DND-41 (cell line): ENCODE data around the gene YWHAG.

Experiments used
- ATAC-seq: fragments of 200-7000 bp; cut with Tn5 transposase; 3 replicates; pipeline ENCODE4 v1.9.1; 2021; ENCODE audit warnings: low read depth; ENCODE audit not compliant: insufficient read depth
- DNase-seq: peaks from one replicate; pipeline ENCODE4 v3.0.0-alpha.2; 2020
- H2AFZ ChIP-seq: 2 replicates; pipeline ENCODE4 v1.6.0; 2012; ENCODE audit warnings: low read depth, low read length
- H3K27ac ChIP-seq: 2 replicates; pipeline ENCODE4 v1.5.1; 2012; ENCODE audit warnings: low read length, inconsistent platforms
- H3K27me3 ChIP-seq: fragments of 200-600 bp; sonication (generic); 2 replicates; pipeline ENCODE4 v1.6.0; 2012; ENCODE audit warnings: low read length, mild to moderate bottlenecking, inconsistent platforms; ENCODE audit not compliant: insufficient read depth, poor library complexity
- H3K36me3 ChIP-seq: 2 replicates; pipeline ENCODE4 v1.5.1; 2012; ENCODE audit warnings: low read length, inconsistent platforms; ENCODE audit not compliant: insufficient read depth
- H3K4me1 ChIP-seq: 2 replicates; pipeline ENCODE4 v1.5.1; 2012; ENCODE audit warnings: mild to moderate bottlenecking, low read length; ENCODE audit not compliant: insufficient read depth
- H3K4me2 ChIP-seq: 2 replicates; pipeline ENCODE4 v1.6.0; 2012; ENCODE audit warnings: mild to moderate bottlenecking, moderate library complexity, low read length, inconsistent platforms; ENCODE audit not compliant: insufficient read depth
- H3K4me3 ChIP-seq, 2 experiments: fragments of 200-600 bp in 1 of 2; shearing (Covaris generic) in 1 of 2; 2 replicates each; pipeline ENCODE4 v1.5.1; 2012 to 2016; ENCODE audit warnings: inconsistent platforms in 2 of 2, low read length in 2 of 2, mild to moderate bottlenecking in 2 of 2, low read depth in 1 of 2, moderate library complexity in 1 of 2
- H3K79me2 ChIP-seq: 2 replicates; pipeline ENCODE4 v1.6.0; 2012; ENCODE audit warnings: low read length, inconsistent platforms; ENCODE audit not compliant: insufficient read depth
- H3K9ac ChIP-seq: 2 replicates; pipeline ENCODE4 v1.6.0; 2012; ENCODE audit warnings: low read depth, mild to moderate bottlenecking, inconsistent platforms, low read length, moderate library complexity
- H3K9me3 ChIP-seq: 2 replicates; pipeline ENCODE4 v1.5.1; 2012; ENCODE audit warnings: low read length, moderate library complexity, mild to moderate bottlenecking, inconsistent platforms; ENCODE audit not compliant: insufficient read depth, severe bottlenecking
- H4K20me1 ChIP-seq: 2 replicates; pipeline ENCODE4 v1.6.0; 2012; ENCODE audit warnings: low read length; ENCODE audit not compliant: insufficient read depth
- EZH2 ChIP-seq: IDR thresholded peaks from 3 replicates; pipeline ENCODE4 v1.6.1; 2012; ENCODE audit warnings: borderline replicate concordance, low read depth, mild to moderate bottlenecking, moderate library complexity, low read length, inconsistent platforms; ENCODE audit not compliant: severe bottlenecking
- TF ChIP-seq, protein P1 (sequence below): IDR thresholded peaks from 2 replicates; pipeline ENCODE4 v1.5.1; 2012; ENCODE audit warnings: borderline replicate concordance, low read length, moderate library complexity, mild to moderate bottlenecking; ENCODE audit not compliant: poor library complexity, severe bottlenecking; ENCODE audit errors: extremely low read depth

The YWHAG gene

DNA sequence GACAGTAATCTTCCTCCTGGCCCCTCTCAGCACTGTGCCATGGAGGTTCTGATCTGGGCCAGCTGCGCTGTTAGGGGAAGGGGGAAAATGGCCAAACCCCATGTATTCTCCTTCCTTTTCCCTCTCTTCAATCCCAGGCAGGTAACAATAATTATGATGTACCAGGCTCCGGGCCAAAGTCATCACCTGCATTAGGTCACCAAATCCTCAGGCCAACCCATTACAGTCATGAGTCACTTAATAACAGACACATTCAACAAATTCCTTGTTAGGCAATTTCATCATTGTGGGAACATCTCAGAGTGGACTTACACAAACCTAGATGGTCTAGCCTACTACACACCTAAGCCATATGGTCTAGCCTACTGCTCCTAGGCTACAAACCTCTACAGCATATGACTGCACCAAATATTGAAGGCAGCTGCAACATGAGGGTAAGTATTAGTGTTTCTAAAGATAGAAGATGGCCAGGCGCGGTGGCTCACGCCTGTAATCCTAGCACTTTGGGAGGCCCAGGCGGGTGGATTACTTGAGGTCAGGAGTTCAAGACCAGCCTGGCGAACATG lies 58.5 kb downstream of the YWHAG start:
- H3K4me3 ChIP-seq: no peak overlapping the region
- no peak for TF ChIP-seq EZH2
- TF ChIP-seq, protein P1, sequence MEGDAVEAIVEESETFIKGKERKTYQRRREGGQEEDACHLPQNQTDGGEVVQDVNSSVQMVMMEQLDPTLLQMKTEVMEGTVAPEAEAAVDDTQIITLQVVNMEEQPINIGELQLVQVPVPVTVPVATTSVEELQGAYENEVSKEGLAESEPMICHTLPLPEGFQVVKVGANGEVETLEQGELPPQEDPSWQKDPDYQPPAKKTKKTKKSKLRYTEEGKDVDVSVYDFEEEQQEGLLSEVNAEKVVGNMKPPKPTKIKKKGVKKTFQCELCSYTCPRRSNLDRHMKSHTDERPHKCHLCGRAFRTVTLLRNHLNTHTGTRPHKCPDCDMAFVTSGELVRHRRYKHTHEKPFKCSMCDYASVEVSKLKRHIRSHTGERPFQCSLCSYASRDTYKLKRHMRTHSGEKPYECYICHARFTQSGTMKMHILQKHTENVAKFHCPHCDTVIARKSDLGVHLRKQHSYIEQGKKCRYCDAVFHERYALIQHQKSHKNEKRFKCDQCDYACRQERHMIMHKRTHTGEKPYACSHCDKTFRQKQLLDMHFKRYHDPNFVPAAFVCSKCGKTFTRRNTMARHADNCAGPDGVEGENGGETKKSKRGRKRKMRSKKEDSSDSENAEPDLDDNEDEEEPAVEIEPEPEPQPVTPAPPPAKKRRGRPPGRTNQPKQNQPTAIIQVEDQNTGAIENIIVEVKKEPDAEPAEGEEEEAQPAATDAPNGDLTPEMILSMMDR: no peak
- no peak for ATAC-seq
- H3K27me3 ChIP-seq: peaks cover 17% of the 10 kb centered on the region
- H3K4me2 ChIP-seq: no peak overlapping the region
- DNase-seq: no peak
- H3K36me3 ChIP-seq: no peaks in the 10 kb centered on the region
- no peak overlapping the region for H2AFZ ChIP-seq
- peaks cover 29% of the 10 kb centered on the region for H3K4me1 ChIP-seq
- H3K9ac ChIP-seq: no peak overlapping the region
- H3K27ac ChIP-seq: no peak overlapping the region
- H3K79me2 ChIP-seq: no peaks in the 10 kb centered on the region
- H3K9me3 ChIP-seq: no peaks in the 10 kb centered on the region
- H4K20me1 ChIP-seq: no peaks in the 10 kb centered on the region

DNA sequence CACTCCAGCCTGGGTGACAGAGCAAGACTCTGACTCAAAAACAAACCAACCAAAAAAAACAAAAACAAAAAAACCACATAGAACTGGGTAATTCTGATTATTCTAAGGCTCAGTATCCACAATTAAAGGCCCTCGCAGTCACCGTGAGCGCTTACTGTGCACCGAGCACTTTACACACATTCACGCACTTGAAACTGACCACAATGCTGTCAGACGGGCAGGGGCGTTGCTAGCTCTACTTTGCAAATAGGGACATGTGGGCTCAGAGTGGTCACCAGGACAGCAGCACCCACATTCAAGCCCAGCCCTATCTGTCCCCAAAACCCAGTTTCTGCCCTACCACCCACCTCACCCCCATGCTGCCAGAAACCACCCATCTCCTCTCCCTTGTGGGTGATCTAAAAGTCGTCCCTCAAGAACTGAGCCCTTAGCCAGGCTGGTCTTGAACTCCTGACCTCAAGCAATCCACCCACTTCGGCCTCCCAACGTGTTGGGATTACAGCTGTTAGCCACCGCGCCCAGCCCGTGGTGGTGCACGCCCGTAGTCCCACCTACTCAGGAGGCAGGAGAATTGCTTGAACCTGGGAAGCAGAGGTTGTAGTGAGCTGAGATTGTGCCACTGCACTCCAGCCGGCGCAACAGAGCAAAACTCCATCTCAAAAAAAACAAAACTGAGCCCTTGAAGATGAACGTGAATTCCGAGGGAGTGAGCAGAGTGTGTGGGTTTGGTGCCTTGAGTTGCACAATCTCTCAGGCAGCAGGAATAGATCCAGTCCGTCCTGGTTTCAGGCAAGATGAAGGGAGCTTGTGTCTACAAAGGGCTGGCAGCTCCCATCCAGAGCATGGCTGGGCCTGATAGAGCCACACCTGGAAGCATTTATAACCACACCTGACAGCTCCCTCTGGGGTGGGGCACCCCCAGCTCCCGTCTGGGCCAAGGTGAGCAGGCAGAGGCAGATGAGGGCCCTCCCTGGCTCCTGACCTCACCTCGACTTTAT lies 61.7 kb downstream of the YWHAG start:
- no peak overlapping the region for H3K4me2 ChIP-seq
- H2AFZ ChIP-seq: no peak overlapping the region
- no peak for DNase-seq

DNA sequence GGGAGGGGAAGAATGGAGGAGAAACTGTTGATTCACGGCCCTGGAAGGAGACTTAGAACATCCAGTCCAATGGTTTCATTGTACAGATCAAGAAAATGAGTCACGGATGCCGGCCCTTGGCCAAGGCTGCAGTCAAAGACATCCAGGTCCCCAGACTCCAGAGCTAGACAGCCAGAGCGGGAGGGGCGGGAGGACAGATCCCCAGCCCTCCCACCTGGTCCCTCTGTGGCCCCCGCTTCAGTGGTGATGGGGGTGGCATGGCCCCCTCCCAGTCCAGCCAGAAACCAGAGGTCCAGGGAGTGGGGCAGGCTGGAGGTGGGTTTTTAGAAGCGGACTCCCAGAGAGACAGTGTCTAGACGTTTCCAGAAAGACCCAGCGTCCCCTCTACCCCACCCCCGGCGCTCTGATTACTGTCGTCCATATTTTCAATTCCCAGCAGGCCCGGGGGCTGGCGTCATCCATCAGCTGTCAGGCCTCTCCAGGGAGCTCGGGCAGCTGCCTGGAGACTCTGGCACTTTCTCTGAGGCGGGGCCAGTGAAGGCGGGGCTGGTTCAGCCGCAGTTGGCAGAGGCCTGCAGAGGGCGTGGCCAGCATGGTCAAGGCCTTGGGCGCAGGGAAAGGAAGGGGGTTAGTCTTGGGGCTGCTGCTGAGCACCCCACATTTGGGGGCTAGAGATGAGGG lies 64.3 kb downstream of the YWHAG start:
- Histone ChIP-seq H3K27me3 (no peaks in the 10 kb centered on the region), H3K9me3 (no peaks in the 10 kb centered on the region)

More for the DNA sequence above, 61.7 kb downstream of the YWHAG start:
- H3K79me2 ChIP-seq: no peaks in the 10 kb centered on the region
- no peak overlapping the region for H3K4me3 ChIP-seq
- no peak overlapping the region for H3K27ac ChIP-seq
- no peak for ATAC-seq
- H3K9ac ChIP-seq: no peak overlapping the region
- no peaks in the 10 kb centered on the region for H3K9me3 ChIP-seq
- TF ChIP-seq, protein P1: no peak
- TF ChIP-seq EZH2: no peak
- no peaks in the 10 kb centered on the region for H4K20me1 ChIP-seq
- H3K4me1 ChIP-seq: 0 out of 2 replicates have a peak, but pooled peaks cover under 1% of the 10 kb centered on the region
- H3K36me3 ChIP-seq: no peaks in the 10 kb centered on the region
- peaks cover 3% of the 10 kb centered on the region for H3K27me3 ChIP-seq

More for the DNA sequence above, 64.3 kb downstream of the YWHAG start:
- Histone ChIP-seq H4K20me1 (no peaks in the 10 kb centered on the region), H3K27ac (no peak overlapping the region), H2AFZ (no peak overlapping the region), H3K4me1 (peaks cover 9% of the 10 kb centered on the region), H3K4me3 (no peak overlapping the region), H3K9ac (no peak overlapping the region), H3K36me3 (no peaks in the 10 kb centered on the region), H3K79me2 (no peaks in the 10 kb centered on the region), H3K4me2 (no peak overlapping the region)
- no peak for DNase-seq
- no peak for TF ChIP-seq EZH2
- TF ChIP-seq, protein P1: no peak
- ATAC-seq: no peak
